GM19043 (cell line): ENCODE data around the gene SLC13A3.

Experiments
- ATAC-seq: cut with Tn5 transposase; IDR thresholded peaks from one replicate; pipeline ENCODE4 v1.9.1; 2021; ENCODE audit warnings: low read depth; ENCODE audit not compliant: unreplicated experiment

SLC13A3 gene

GRCh38 chr20:46563170-46563859, 87.9 kb downstream of the SLC13A3 start:
- ATAC-seq = no peak

GRCh38 chr20:46562373-46563169, 88.7 kb downstream of the SLC13A3 start:
- ATAC-seq = peak; percentile 49

- ATAC-seq = no peak
Measured at GRCh38 chr20:46562009-46562372, 89.3 kb downstream of the SLC13A3 start.

GRCh38 chr20:46559685-46560440, 91.4 kb downstream of the SLC13A3 start:
- ATAC-seq = no peak

GRCh38 chr20:46559001-46559400, 92.3 kb downstream of the SLC13A3 start:
- no peak for ATAC-seq

GRCh38 chr20:46558511-46558959, 92.7 kb downstream of the SLC13A3 start:
- ATAC-seq = no peak

GRCh38 chr20:46557231-46557956, 93.9 kb downstream of the SLC13A3 start:
- no peak for ATAC-seq

GRCh38 chr20:46555370-46555956, 95.8 kb downstream of the SLC13A3 start:
- no peak for ATAC-seq

- no peak for ATAC-seq
Measured at GRCh38 chr20:46554828-46555227, 96.4 kb downstream of the SLC13A3 start.

- no peak for ATAC-seq
Measured at GRCh38 chr20:46553926-46554325, 97.3 kb downstream of the SLC13A3 start.

GRCh38 chr20:46552460-46553420, 98.5 kb downstream of the SLC13A3 start:
- peak; percentile 69 for ATAC-seq

- ATAC-seq = no peak
Measured at GRCh38 chr20:46551522-46552381, 99.5 kb downstream of the SLC13A3 start.

GRCh38 chr20:46550461-46550860, 100.8 kb downstream of the SLC13A3 start, which contains the start of gene OCSTAMP:
TSS of gene OCSTAMP (minus strand) at chr20:46550654. CDS start at chr20:46550560, 94 bp downstream.
- ATAC-seq = no peak

- no peak for ATAC-seq
Measured at GRCh38 chr20:46549188-46549972, 101.9 kb downstream of the SLC13A3 start.

GRCh38 chr20:46548688-46549087, 102.6 kb downstream of the SLC13A3 start:
- no peak for ATAC-seq

- ATAC-seq = no peak
Measured at GRCh38 chr20:46547995-46548394, 103.3 kb downstream of the SLC13A3 start.

GRCh38 chr20:46546936-46547335, 104.3 kb downstream of the SLC13A3 start:
- no peak for ATAC-seq
